ENCODE measurements around the gene RBX1. TPM values are rescaled to one million over a fixed set of nuclear protein-coding genes. Genes with fewer than 3 reads are reported as not detected.
"Not testable (repeated sequence)": the region's sequence is repeated elsewhere in the genome, so short reads cannot be mapped to it uniquely, and the experiment has no call there.

Gene RBX1
- 50.6 TPM for total RNA-seq

DNA sequence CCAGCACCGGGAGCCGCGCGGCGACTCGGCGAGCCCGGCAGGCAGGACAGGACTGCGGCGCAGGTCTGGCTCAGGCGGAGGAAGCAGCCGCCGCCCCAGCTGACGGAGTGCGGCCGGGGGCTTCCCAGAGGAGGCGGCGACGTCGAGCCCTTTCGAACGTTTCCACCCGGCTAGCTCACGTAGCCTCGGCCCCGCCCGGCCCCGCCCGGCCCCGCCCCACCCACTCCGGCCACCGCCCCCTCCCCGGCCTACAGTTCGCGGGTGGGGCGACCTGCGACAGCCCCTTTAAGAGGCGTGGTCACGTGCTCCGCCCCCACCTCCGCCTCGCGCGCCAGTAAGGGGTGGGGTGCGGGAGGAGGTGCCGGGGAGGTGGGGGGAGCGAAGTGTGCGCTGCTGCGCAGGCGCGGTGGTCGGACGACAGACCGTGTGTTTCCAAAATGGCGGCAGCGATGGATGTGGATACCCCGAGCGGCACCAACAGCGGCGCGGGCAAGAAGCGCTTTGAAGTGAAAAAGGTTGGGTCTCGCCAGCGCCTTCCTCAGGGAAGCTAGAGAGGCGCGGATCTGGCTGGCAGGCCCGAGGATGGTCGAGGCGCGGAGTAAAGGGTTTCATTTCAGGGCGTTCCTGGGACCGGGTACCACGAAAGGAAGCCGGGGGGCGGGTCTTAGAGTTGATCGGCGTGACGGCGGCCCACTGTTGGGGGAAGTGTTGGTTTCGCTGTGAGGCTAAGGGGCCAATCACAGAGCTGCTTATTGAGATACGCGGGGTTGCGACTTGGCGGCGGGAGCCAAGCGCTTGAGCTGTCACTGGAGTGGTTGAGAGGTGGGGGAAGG lies at the start of gene RBX1:
RBX1 (plus strand) TSS at position 417 of the 833 bp plus-strand sequence; CDS start at position 438, 21 bp downstream.
- intact Hi-C loops (cut with DNase I): loop anchor here (1.0 to 5.0 kb wide), 9 partner anchors 28 to 516 kb away; partner anchors contain the start of genes ACO2, L3MBTL2, PHF5A and RANGAP1

DNA sequence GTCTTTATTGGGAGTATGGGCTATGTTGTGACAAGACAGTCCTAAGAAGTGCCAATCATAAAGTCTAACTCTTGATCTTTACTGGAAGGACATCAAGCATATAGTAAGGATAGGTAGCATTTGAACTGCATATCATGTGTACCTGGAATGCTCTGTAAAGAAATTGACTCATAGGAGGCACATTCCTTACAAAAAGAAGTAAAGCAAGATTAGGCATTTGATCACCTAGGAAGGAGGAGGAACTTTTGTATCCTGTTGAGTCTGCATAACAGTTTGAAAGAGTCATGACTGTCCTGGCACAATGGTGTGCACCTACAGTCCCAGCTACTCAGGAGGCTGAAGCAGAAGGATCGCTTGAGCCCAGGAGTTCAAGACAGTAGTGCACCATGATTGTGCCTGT lies 47.1 kb upstream of the RBX1 start:
- intact Hi-C loops (cut with DNase I): no loop called here
- no peaks in the 10 kb centered on the region for H3K9me3 ChIP-seq
- H3K36me3 ChIP-seq: peaks cover 3 to 30% of the 10 kb centered on the region in 2 donors
- H3K4me3 ChIP-seq: no peak overlapping the region
- no peaks in the 10 kb centered on the region for H3K4me1 ChIP-seq
- no peak for DNase-seq (ENCODE audit: low spot score in 2 of 2)
- H3K27ac ChIP-seq: no peak overlapping the region
- TF ChIP-seq, protein P1, sequence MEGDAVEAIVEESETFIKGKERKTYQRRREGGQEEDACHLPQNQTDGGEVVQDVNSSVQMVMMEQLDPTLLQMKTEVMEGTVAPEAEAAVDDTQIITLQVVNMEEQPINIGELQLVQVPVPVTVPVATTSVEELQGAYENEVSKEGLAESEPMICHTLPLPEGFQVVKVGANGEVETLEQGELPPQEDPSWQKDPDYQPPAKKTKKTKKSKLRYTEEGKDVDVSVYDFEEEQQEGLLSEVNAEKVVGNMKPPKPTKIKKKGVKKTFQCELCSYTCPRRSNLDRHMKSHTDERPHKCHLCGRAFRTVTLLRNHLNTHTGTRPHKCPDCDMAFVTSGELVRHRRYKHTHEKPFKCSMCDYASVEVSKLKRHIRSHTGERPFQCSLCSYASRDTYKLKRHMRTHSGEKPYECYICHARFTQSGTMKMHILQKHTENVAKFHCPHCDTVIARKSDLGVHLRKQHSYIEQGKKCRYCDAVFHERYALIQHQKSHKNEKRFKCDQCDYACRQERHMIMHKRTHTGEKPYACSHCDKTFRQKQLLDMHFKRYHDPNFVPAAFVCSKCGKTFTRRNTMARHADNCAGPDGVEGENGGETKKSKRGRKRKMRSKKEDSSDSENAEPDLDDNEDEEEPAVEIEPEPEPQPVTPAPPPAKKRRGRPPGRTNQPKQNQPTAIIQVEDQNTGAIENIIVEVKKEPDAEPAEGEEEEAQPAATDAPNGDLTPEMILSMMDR (IDR thresholded peaks at IDR 0.05): no peak
- no peaks in the 10 kb centered on the region for H3K27me3 ChIP-seq

More for the DNA sequence above, at the start of gene RBX1:
- no peaks in the 10 kb centered on the region for H3K27me3 ChIP-seq
- peak; percentile 92 to 99 for DNase-seq (ENCODE audit: low spot score in 2 of 2)
- TF ChIP-seq, protein P1 (IDR thresholded peaks at IDR 0.05): no peak
- H3K4me1 ChIP-seq: peaks cover 3 to 18% of the 10 kb centered on the region in 2 donors
- peak within 1 kb of the TSS; percentile 95 for H3K27ac ChIP-seq
- no peaks in the 10 kb centered on the region for H3K9me3 ChIP-seq
- H3K4me3 ChIP-seq: peak within 1 kb of the TSS; percentile 78 to 83
- peaks cover 5 to 22% of the 10 kb centered on the region in 2 donors for H3K36me3 ChIP-seq

GRCh38 chr22:40908895-40909294 lies 42.3 kb upstream of the RBX1 start:
- H3K27me3 ChIP-seq: no peaks in the 10 kb centered on the region
- H3K27ac ChIP-seq: no peak overlapping the region
- no peaks in the 10 kb centered on the region for H3K4me1 ChIP-seq
- H3K36me3 ChIP-seq: peaks cover 12 to 42% of the 10 kb centered on the region in 2 donors
- no peak for DNase-seq (ENCODE audit: low spot score in 2 of 2)
- intact Hi-C loops (cut with DNase I): no loop called here
- TF ChIP-seq, protein P1 (IDR thresholded peaks at IDR 0.05): no peak
- H3K4me3 ChIP-seq: no peak overlapping the region
- no peaks in the 10 kb centered on the region for H3K9me3 ChIP-seq

- H3K4me1 ChIP-seq: no peaks in the 10 kb centered on the region
- H3K27ac ChIP-seq: no peak overlapping the region
- peaks cover 28 to 53% of the 10 kb centered on the region in 2 donors for H3K36me3 ChIP-seq
- intact Hi-C loops (cut with DNase I): no loop called here
- H3K4me3 ChIP-seq: no peak overlapping the region
- no peaks in the 10 kb centered on the region for H3K9me3 ChIP-seq
- no peaks in the 10 kb centered on the region for H3K27me3 ChIP-seq
- TF ChIP-seq, protein P1 (IDR thresholded peaks at IDR 0.05): no peak
- DNase-seq (ENCODE audit: low spot score in 2 of 2): no peak
These were observed 39.4 kb upstream of the RBX1 start for GRCh38 chr22:40911772-40912171.

DNA sequence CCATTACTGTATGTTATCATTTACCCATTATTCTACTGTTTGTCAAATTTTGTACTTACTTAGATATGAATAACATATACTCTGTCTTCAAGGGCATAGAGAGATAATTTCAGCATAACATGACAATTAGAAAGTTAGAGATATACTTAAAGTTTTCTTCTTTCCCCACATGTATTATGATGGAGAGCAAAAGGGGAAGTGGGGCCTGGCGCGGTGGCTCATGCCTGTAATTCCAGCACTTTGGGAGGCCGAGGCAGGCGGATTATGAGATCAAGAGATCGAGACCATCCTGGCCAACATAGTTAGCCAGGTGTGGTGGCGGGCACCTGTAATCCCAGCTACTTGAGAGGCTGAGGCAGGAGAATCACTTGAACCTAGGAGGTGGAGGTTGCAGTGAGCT lies 38.2 kb upstream of the RBX1 start:
- intact Hi-C loops (cut with DNase I); H3K27me3 ChIP-seq; DNase-seq (ENCODE audit: low spot score in 2 of 2); H3K4me3 ChIP-seq; H3K4me1 ChIP-seq; H3K9me3 ChIP-seq; H3K27ac ChIP-seq: not testable (repeated sequence)
- peaks cover 28 to 49% of the 10 kb centered on the region in 2 donors for H3K36me3 ChIP-seq

DNA sequence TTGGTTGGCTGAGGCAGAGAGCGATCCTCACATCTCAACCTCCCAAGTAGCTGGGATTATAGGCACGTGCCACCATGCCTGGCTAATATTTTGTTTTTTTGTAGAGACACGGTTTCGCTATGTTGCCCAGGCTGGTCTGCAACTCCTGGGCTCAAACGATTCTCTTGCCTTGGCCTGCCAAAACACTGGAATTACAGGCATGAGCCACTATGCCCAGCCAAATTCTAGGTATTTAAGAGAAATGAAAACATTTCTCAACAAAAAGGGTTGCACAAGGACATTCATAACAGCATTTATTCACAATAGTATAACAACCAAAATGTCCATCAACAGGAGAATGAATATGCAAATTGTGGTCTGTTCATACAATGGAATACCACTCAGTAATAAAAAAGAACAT lies 31.7 kb upstream of the RBX1 start:
- peaks cover 0 to 5% of the 10 kb centered on the region in 2 donors for H3K4me1 ChIP-seq
- TF ChIP-seq, protein P1 (IDR thresholded peaks at IDR 0.05): no peak
- H3K9me3 ChIP-seq: no peaks in the 10 kb centered on the region
- no peak for DNase-seq (ENCODE audit: low spot score in 2 of 2)
- H3K4me3 ChIP-seq: no peak overlapping the region
- intact Hi-C loops (cut with DNase I): no loop called here
- H3K36me3 ChIP-seq: peaks cover 15 to 31% of the 10 kb centered on the region in 2 donors
- H3K27me3 ChIP-seq: no peaks in the 10 kb centered on the region
- peak overlapping the region; percentile 22 to 36 for H3K27ac ChIP-seq

All from ascending aorta (tissue), 2 donors.